PFSK-1 (cell line): ENCODE data around the gene LDLRAD3.

Source experiments
- FOXP2 ChIP-seq: optimal IDR thresholded peaks from 2 replicates; pipeline ENCODE3; 2011; ENCODE audit warnings: borderline replicate concordance, control low read depth, inconsistent platforms; ENCODE audit not compliant: insufficient read depth; ENCODE audit errors: extremely low read length, extremely low read depth
- POLR2AphosphoS5 ChIP-seq: IDR thresholded peaks from 2 replicates; pipeline ENCODE4 v1.6.1; 2012; ENCODE audit warnings: low read depth, mild to moderate bottlenecking, control low read depth, low read length, moderate library complexity
- REST ChIP-seq, 2 experiments: IDR thresholded peaks; 2 replicates each; pipeline versions ENCODE4 v1.6.1 to v1.8.0; 2011 to 2012; ENCODE audit warnings: low read depth in 2 of 2, low read length in 2 of 2, control low read depth in 1 of 2, inconsistent platforms in 1 of 2, mild to moderate bottlenecking in 1 of 2, moderate library complexity in 1 of 2; ENCODE audit not compliant: insufficient read depth in 1 of 2
- SIN3A ChIP-seq: IDR thresholded peaks from 2 replicates; pipeline ENCODE4 v1.6.1; 2012; ENCODE audit warnings: mild to moderate bottlenecking, low read length, moderate library complexity, borderline replicate concordance; ENCODE audit not compliant: insufficient read depth

DNA sequence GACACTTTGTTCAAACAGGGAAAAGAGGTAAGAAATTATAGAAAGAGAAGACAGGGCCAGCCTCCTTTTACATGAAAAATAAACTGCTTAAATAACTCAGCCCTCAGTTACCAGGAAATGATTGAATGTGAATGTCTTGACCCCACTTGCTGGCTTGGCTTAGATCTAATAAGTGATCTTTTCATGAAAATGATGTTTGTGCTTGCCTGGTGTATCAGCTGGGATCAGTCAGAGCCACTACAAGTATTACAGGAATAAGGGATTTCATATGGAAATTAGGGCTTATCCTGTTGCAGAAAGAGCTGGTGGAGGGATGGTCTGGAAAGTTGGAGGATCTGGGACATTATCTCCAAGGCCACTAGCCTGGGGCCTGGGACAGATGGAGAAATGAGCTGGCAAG lies 293.5 kb downstream of the LDLRAD3 start:
- TF ChIP-seq POLR2AphosphoS5, result no peak
- no peak for TF ChIP-seq REST (IDR thresholded peaks at IDR 0.05; ENCODE audit: insufficient read depth in 1 of 2, low read depth in 2 of 2, low read length in 2 of 2)
- no peak for TF ChIP-seq SIN3A
- no peak for TF ChIP-seq FOXP2
